Heart left ventricle (tissue), 16 donors: ENCODE data around the gene NCOA5. TPM values are rescaled to one million over a fixed set of nuclear protein-coding genes. Genes with fewer than 3 reads are reported as not detected.

Experiments used
- ATAC-seq, 4 donors: fragments of 200-7000 bp; cut with Tn5 transposase; one replicate each; pipeline ENCODE4 v1.9.1; 2020 to 2022; ENCODE audit warnings: moderate library complexity in 4 of 4, mild to moderate bottlenecking in 3 of 4, moderate number of reproducible peaks in 1 of 4
- DNase-seq, 5 donors: peaks; one replicate each; pipeline ENCODE4 v3.0.0-alpha.2; 2020
- H3K27ac ChIP-seq, 12 donors: fragments of 200-600 bp; sonication (generic) in 4 of 12; one replicate each; pipeline versions ENCODE4 v1.5.0 to v1.8.0; 2016 to 2022; ENCODE audit warnings: mild to moderate bottlenecking in 2 of 12
- H3K27me3 ChIP-seq, 9 donors: fragments of 200-600 bp; sonication (generic) in 2 of 9; one replicate each; pipeline versions ENCODE4 v1.5.1 to v1.8.0; 2016 to 2022; ENCODE audit warnings: mild to moderate bottlenecking in 3 of 9
- H3K36me3 ChIP-seq, 9 donors: fragments of 200-600 bp; sonication (generic) in 2 of 9; one replicate each; pipeline versions ENCODE4 v1.5.0 to v1.8.0; 2018 to 2022; ENCODE audit warnings: mild to moderate bottlenecking in 2 of 9
- H3K4me1 ChIP-seq, 12 donors: fragments of 200-600 bp; sonication (generic) in 4 of 12; one replicate each; pipeline versions ENCODE4 v1.5.0 to v1.8.0; 2016 to 2022; ENCODE audit warnings: mild to moderate bottlenecking in 3 of 12
- H3K4me3 ChIP-seq, 12 donors: fragments of 200-600 bp; sonication (generic) in 4 of 12; one replicate each; pipeline versions ENCODE4 v1.5.0 to v1.8.0; 2017 to 2022; ENCODE audit warnings: mild to moderate bottlenecking in 9 of 12, moderate library complexity in 4 of 12
- H3K9me3 ChIP-seq, 12 donors: fragments of 200-600 bp; sonication (generic) in 4 of 12; one replicate each; pipeline versions ENCODE4 v1.5.0 to v1.8.0; 2016 to 2022; ENCODE audit warnings: mild to moderate bottlenecking in 1 of 12
- POLR2A ChIP-seq, 2 donors: fragments of 450-650 bp; IDR thresholded peaks; one replicate each; pipeline ENCODE4 v1.6.1; 2017; ENCODE audit warnings: antibody characterized with exemption in 2 of 2, mild to moderate bottlenecking in 2 of 2, moderate library complexity in 2 of 2
- WGBS, 4 donors: extraction: QIAGEN DNeasy Blood & Tissue Kit in 2 of 4; methylation state at CpG; one replicate each; pipeline versions ENCODE4 v1.1.5 to v1.1.7; 2013 to 2018; 5-methylcytosine and 5-hydroxymethylcytosine counted together
- intact Hi-C, 10 donors: fragments of 100-400 bp; cut with DNase I; formaldehyde crosslinking; loops; one replicate each; pipeline versions ENCODE4 v1.11.1 to v1.14.2; 2022
- polyA plus RNA-seq, 2 donors: library from polyadenylated mRNA; stranded (reverse); fragments of 200-250 nt; gene quantifications; one replicate each; pipeline ENCODE4 v1.2.3, GENCODE V29; 2013
- total RNA-seq, 9 donors: library from RNA; depleted of rRNA in 2 of 9; stranded (reverse); fragments of >200 nt in 2 of 9; fragmentation: NEBNext Ultra II Directional in 3 of 9; extraction: Animal tissue kit (Norgen Biotek cat#: 25700) in 3 of 9; gene quantifications; one replicate each; pipeline versions ENCODE4 v1.1.0 to v1.2.4, GENCODE V29; 2016 to 2023
- TF ChIP-seq, protein P1 (sequence below), 12 donors: fragments of 200-600 bp; sonication (generic) in 4 of 12; IDR thresholded peaks; one replicate each; pipeline versions ENCODE4 v1.5.0 to v1.8.0; 2018 to 2022; ENCODE audit warnings: antibody characterized with exemption in 12 of 12, mild to moderate bottlenecking in 5 of 12
- donor health status: ischemic (EF 13 %, LVEDD 7.1; RV severe dilation, severe dysfunction).
- donor health status: healthy with polysubstance abuse.
- donor health status: DM: no; HTN: yes; CAD: no.
- donor health status: DM: no; HTN: no; CAD: no.
- donor health status: ischemic (EF 25% LVEDD 6.9; RV normal size, moderate dysfunction).
- donor health status: ischemic (EF 25% LVEDD 5.7; RV mildly dilated, moderate dysfunction).
- donor health status: healthy.
- donor health status: DM: yes; HTN: yes; CAD: no.
- donor health status: ischemic (EF 35%, LVEDD 5.7; RV mildly dilated, moderate dysfunction).
- donor health status: nonischemic (EF 11% LVEDD 7.7; RV severe dilation, severe dysfunction).
- donor health status: DM: yes; HTN: yes; CAD: no.
- donor health status: PGD.
- donor health status: ischemic (EF 29% LVEDD 5.4; RV normal size, mild dysfunction).
- donor health status: nonischemic (EF 23%, LVEDD 6.1; RV moderate dilation, normal function).

The NCOA5 gene
- total and polyA plus RNA-seq, 11 donors, result 5.7 to 17.4 (median 12.3) TPM

DNA sequence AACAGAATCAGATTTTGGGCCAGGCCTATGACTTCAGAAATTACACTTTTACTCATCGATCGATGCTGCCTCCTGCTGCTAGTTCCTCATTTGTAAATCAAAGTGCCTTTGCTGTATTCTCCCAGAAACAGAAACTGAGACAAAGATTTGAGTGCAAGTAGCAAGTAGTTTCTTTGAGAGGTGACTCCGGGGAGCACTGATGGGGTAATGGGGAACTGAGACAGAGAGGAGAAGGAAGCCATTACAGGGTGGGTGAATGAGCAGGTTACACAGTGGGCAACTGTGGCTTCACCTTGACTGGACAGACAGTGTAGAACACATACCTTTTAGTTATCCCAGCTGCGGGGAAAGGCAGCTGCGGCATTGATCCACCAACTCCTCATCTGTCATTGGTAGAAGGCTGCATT is 18.7 kb upstream of the NCOA5 start:
- Histone ChIP-seq H3K27ac (peak overlapping the region in 1 of 12 donors; percentile 73), H3K4me3 (no peak overlapping the region), H3K4me1 (peaks cover 0 to 33% (median 0%) of the 10 kb centered on the region in 12 donors), H3K36me3 (no peaks in the 10 kb centered on the region), H3K9me3 (no peaks in the 10 kb centered on the region), H3K27me3 (peaks cover 0 to 46% (median 7%) of the 10 kb centered on the region in 9 donors)
- TF ChIP-seq, protein P1, sequence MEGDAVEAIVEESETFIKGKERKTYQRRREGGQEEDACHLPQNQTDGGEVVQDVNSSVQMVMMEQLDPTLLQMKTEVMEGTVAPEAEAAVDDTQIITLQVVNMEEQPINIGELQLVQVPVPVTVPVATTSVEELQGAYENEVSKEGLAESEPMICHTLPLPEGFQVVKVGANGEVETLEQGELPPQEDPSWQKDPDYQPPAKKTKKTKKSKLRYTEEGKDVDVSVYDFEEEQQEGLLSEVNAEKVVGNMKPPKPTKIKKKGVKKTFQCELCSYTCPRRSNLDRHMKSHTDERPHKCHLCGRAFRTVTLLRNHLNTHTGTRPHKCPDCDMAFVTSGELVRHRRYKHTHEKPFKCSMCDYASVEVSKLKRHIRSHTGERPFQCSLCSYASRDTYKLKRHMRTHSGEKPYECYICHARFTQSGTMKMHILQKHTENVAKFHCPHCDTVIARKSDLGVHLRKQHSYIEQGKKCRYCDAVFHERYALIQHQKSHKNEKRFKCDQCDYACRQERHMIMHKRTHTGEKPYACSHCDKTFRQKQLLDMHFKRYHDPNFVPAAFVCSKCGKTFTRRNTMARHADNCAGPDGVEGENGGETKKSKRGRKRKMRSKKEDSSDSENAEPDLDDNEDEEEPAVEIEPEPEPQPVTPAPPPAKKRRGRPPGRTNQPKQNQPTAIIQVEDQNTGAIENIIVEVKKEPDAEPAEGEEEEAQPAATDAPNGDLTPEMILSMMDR (IDR thresholded peaks at IDR 0.05), result no peak
- TF ChIP-seq POLR2A (IDR thresholded peaks at IDR 0.05), result no peak
- WGBS, 4 donors, result 71 to 75% (median 73%) methylated on average over 5 of the region's 5 CpGs
- intact Hi-C loops, result no loop called here
- ATAC-seq (no peak), DNase-seq (no peak)

DNA sequence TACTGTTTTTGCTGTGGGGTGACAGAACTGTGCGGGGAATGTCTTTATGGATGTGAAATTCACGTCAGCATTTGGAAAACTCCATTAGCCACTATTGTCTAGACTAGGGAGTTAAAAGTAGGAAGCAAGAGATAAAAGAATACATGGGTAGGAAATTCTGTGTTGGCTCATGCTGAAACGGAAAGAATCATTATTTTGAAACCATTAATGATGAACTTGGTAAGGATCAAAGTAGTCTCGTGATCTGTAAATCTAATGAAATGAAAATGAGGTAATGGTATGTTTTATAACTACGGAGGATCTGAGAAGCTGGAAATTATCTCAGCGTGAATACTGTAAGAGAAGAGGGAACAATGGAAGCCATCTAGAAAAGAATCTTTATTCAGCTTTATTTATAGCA is 17.3 kb upstream of the NCOA5 start:
- WGBS, 4 donors, result 55 to 71% (median 61%) methylated on average over 6 of the region's 6 CpGs
- H3K9me3 ChIP-seq, result no peaks in the 10 kb centered on the region
- H3K36me3 ChIP-seq, result no peaks in the 10 kb centered on the region
- intact Hi-C loops, result no loop called here
- peaks cover 0 to 58% (median 7%) of the 10 kb centered on the region in 9 donors for H3K27me3 ChIP-seq
- TF ChIP-seq, protein P1 (IDR thresholded peaks at IDR 0.05), result no peak
- TF ChIP-seq POLR2A (IDR thresholded peaks at IDR 0.05), result no peak
- no peak for ATAC-seq
- H3K4me1 ChIP-seq, result peaks cover 0 to 28% (median 0%) of the 10 kb centered on the region in 12 donors
- DNase-seq, result no peak
- no peak overlapping the region for H3K27ac ChIP-seq
- H3K4me3 ChIP-seq, result no peak overlapping the region

DNA sequence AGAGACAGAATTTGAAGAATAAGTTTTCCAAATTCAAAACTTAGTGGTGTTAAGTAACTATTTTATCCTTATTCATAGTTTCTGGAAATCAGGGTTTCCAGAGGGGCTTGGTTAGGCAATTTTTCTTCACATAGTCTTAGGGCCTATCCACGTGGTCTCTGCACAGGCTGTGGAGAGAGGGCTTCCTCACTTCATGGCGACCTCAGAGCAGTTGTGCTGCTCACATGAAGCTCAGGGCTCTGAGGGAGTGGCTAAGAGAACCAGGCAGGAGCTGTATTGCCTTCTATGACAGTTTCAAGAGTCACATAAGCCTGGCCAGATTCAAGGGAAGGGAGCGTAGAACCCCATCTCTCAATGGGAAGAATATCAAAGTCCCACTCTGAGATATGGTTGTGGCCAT is 14.5 kb upstream of the NCOA5 start:
- no peaks in the 10 kb centered on the region for H3K9me3 ChIP-seq
- H3K4me1 ChIP-seq, result peaks cover 0 to 14% (median 0%) of the 10 kb centered on the region in 12 donors
- H3K4me3 ChIP-seq, result no peak overlapping the region
- H3K27me3 ChIP-seq, result peaks cover 8 to 70% (median 21%) of the 10 kb centered on the region in 9 donors
- no peaks in the 10 kb centered on the region for H3K36me3 ChIP-seq
- DNase-seq (no peak), ATAC-seq (no peak)
- 73 to 86% (median 82%) methylated on average over 3 of the region's 3 CpGs for WGBS, 4 donors
- intact Hi-C loops, result no loop called here
- TF ChIP-seq, protein P1 (IDR thresholded peaks at IDR 0.05), result no peak
- no peak overlapping the region for H3K27ac ChIP-seq

DNA sequence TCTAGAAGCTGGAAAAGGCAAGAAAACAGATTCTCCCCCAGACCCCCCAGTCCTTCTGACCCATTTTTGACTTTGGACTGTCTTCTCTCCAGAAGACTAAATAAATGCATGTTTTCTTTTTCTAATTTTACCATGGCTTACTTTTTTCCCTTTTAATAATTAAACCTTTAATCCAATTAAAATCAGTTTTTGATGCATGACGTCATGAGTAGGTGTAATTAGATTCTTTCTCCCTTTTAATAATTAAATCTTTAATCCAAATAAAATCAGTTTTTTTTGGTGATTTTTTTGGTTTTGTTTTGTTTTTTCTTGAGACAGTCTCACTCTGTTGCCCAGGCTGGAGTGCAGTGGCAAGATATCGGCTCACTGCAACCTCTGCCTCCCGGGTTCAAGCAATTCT is 13.2 kb upstream of the NCOA5 start:
- intact Hi-C loops, result no loop called here

More for the DNA sequence above, 13.2 kb upstream of the NCOA5 start:
- H3K9me3 ChIP-seq, result no peaks in the 10 kb centered on the region
- 84 to 92% (median 87%) methylated on average over 3 of the region's 3 CpGs for WGBS, 4 donors
- peaks cover 0 to 7% (median 0%) of the 10 kb centered on the region in 12 donors for H3K4me1 ChIP-seq
- no peak overlapping the region for H3K4me3 ChIP-seq
- H3K27me3 ChIP-seq, result peaks cover 12 to 71% (median 29%) of the 10 kb centered on the region in 9 donors
- H3K27ac ChIP-seq, result no peak overlapping the region
- no peaks in the 10 kb centered on the region for H3K36me3 ChIP-seq
- ATAC-seq (no peak), DNase-seq (no peak)
- TF ChIP-seq, protein P1 (IDR thresholded peaks at IDR 0.05), result no peak
- no peak for TF ChIP-seq POLR2A (IDR thresholded peaks at IDR 0.05)
